CD4-positive, alpha-beta memory T cell (primary cell): Measurements from ENCODE around the gene PLS3. TPM values are rescaled to one million over a fixed set of nuclear protein-coding genes. Genes with fewer than 3 reads are reported as not detected.

Source experiments
- CTCF ChIA-PET: fragments of 350-600 bp; sonication (Branson Sonifier 250); formaldehyde crosslinking; loops from one replicate; lab custom pipeline; 2021; ENCODE audit warnings: inconsistent platforms; ENCODE audit not compliant: partially characterized antibody; lab: Charles Lee
- POLR2A ChIA-PET: fragments of 350-600 bp; sonication (Branson Sonifier 250); formaldehyde crosslinking; loops from one replicate; lab custom pipeline; 2021; ENCODE audit not compliant: partially characterized antibody; lab: Charles Lee
- DNase-seq, 5 donors: peaks; one replicate each; pipeline versions ENCODE4 v3.0.0 to v3.0.0-alpha.2; 2020 to 2022; ENCODE audit warnings: mixed read lengths in 1 of 5
- H3K27ac ChIP-seq: one replicate; pipeline ENCODE4 v1.7.0; 2013; ENCODE audit warnings: low read depth, low read length
- H3K27me3 ChIP-seq: 2 replicates; pipeline ENCODE4 v1.7.0; 2013; ENCODE audit warnings: mild to moderate bottlenecking, low read length, moderate library complexity; ENCODE audit not compliant: insufficient read depth
- H3K36me3 ChIP-seq: 2 replicates; pipeline ENCODE4 v1.7.0; 2013; ENCODE audit warnings: mild to moderate bottlenecking, low read length, moderate library complexity; ENCODE audit not compliant: insufficient read depth
- H3K4me1 ChIP-seq: 2 replicates; pipeline ENCODE4 v1.7.0; 2013; ENCODE audit warnings: mild to moderate bottlenecking, low read length, moderate library complexity; ENCODE audit not compliant: insufficient read depth
- H3K4me3 ChIP-seq, 2 donors: one replicate each; pipeline ENCODE4 v1.7.0; 2013; ENCODE audit warnings: low read length in 2 of 2, mild to moderate bottlenecking in 1 of 2
- H3K9me3 ChIP-seq, 2 donors: one replicate each; pipeline ENCODE4 v1.7.0; 2013; ENCODE audit warnings: low read length in 2 of 2, control low read depth in 1 of 2; ENCODE audit not compliant: control insufficient read depth in 1 of 2
- H3K27ac Mint-ChIP-seq, 7 donors: one replicate each; pipeline ENCODE4 v1.8.0; 2020 to 2021; ENCODE audit warnings: mixed read lengths in 7 of 7, mild to moderate bottlenecking in 6 of 7, inconsistent platforms in 3 of 7, moderate library complexity in 3 of 7
- H3K27me3 Mint-ChIP-seq, 2 donors: one replicate each; pipeline ENCODE4 v1.8.0; 2020 to 2021; ENCODE audit warnings: mixed read lengths in 2 of 2
- H3K36me3 Mint-ChIP-seq, 2 donors: one replicate each; pipeline ENCODE4 v1.8.0; 2020 to 2021; ENCODE audit warnings: mixed read lengths in 2 of 2, inconsistent platforms in 1 of 2, mild to moderate bottlenecking in 1 of 2
- H3K4me1 Mint-ChIP-seq, 4 donors: one replicate each; pipeline ENCODE4 v1.8.0; 2020 to 2021; ENCODE audit warnings: mixed read lengths in 4 of 4, mild to moderate bottlenecking in 1 of 4
- H3K4me3 Mint-ChIP-seq, 8 donors: one replicate each; pipeline ENCODE4 v1.8.0; 2020 to 2021; ENCODE audit warnings: mixed read lengths in 8 of 8, mild to moderate bottlenecking in 7 of 8, moderate library complexity in 6 of 8, inconsistent platforms in 3 of 8
- H3K9me3 Mint-ChIP-seq, 8 donors: one replicate each; pipeline ENCODE4 v1.8.0; 2020 to 2021; ENCODE audit warnings: mixed read lengths in 8 of 8, mild to moderate bottlenecking in 5 of 8, inconsistent platforms in 3 of 8, moderate library complexity in 1 of 8
- intact Hi-C: fragments of 100-400 bp; cut with micrococcal nuclease; formaldehyde crosslinking; loops from one replicate; pipeline ENCODE4 v1.15.1; 2023
- polyA plus RNA-seq, 2 donors: library from polyadenylated mRNA; unstranded; fragments of 300-500 nt; fragmentation: Illumina TruSeq; gene quantifications; one replicate each; pipeline ENCODE4 v1.2.3, GENCODE V29; 2021
- total RNA-seq, 2 experiments: library from RNA; stranded (reverse); gene quantifications; one replicate each; pipeline ENCODE4 v1.2.3, GENCODE V29; 2021

The PLS3 gene
- total and polyA plus RNA-seq, 4 experiments from 2014 or later, result 0.14 to 0.76 (median 0.15) TPM; not detected in 1

GRCh38 chrX:115694028-115694427, 133.1 kb downstream of the PLS3 start:
- no peak overlapping the region for H3K4me3 ChIP-seq
- no peak for DNase-seq
- H3K4me1 ChIP-seq, result no peaks in the 10 kb centered on the region
- H3K4me1 Mint-ChIP-seq, result peaks cover 0 to 2% (median under 1%) of the 10 kb centered on the region in 4 donors
- H3K27ac ChIP-seq, result no peak overlapping the region
- H3K4me3 Mint-ChIP-seq, result no peak overlapping the region
- no peaks in the 10 kb centered on the region for H3K36me3 Mint-ChIP-seq
- H3K9me3 ChIP-seq, result no peaks in the 10 kb centered on the region
- no peaks in the 10 kb centered on the region for H3K9me3 Mint-ChIP-seq
- no peaks in the 10 kb centered on the region for H3K36me3 ChIP-seq
- no peaks in the 10 kb centered on the region for H3K27me3 ChIP-seq
- H3K27ac Mint-ChIP-seq, result no peak overlapping the region
- H3K27me3 Mint-ChIP-seq, result no peaks in the 10 kb centered on the region
- intact Hi-C loops, result no loop called here
- ChIA-PET CTCF (no interaction called here), POLR2A (no interaction called here)

- H3K27me3 ChIP-seq, result no peaks in the 10 kb centered on the region
- Mint-ChIP-seq H3K36me3 (no peaks in the 10 kb centered on the region), H3K27ac (no peak overlapping the region), H3K27me3 (no peaks in the 10 kb centered on the region), H3K4me1 (no peaks in the 10 kb centered on the region), H3K4me3 (no peak overlapping the region), H3K9me3 (no peaks in the 10 kb centered on the region)
- intact Hi-C loops, result no loop called here
- ChIA-PET CTCF (no interaction called here), POLR2A (no interaction called here)
- H3K36me3 ChIP-seq, result no peaks in the 10 kb centered on the region
- H3K4me3 ChIP-seq, result no peak overlapping the region
- DNase-seq, result no peak
- no peaks in the 10 kb centered on the region for H3K4me1 ChIP-seq
- H3K27ac ChIP-seq, result no peak overlapping the region
- H3K9me3 ChIP-seq, result no peaks in the 10 kb centered on the region
Observed at GRCh38 chrX:115696039-115696438, 135.1 kb downstream of the PLS3 start.

GRCh38 chrX:115696939-115697338, 136.0 kb downstream of the PLS3 start:
- H3K27ac ChIP-seq, result no peak overlapping the region
- H3K4me1 Mint-ChIP-seq, result no peaks in the 10 kb centered on the region

GRCh38 chrX:115697806-115698205, 136.8 kb downstream of the PLS3 start:
- intact Hi-C loops, result no loop called here
- Mint-ChIP-seq H3K4me1 (no peaks in the 10 kb centered on the region), H3K36me3 (no peaks in the 10 kb centered on the region), H3K9me3 (no peaks in the 10 kb centered on the region), H3K4me3 (no peak overlapping the region), H3K27ac (no peak overlapping the region), H3K27me3 (no peaks in the 10 kb centered on the region)
- Histone ChIP-seq H3K4me3 (no peak overlapping the region), H3K9me3 (no peaks in the 10 kb centered on the region), H3K4me1 (no peaks in the 10 kb centered on the region), H3K27ac (no peak overlapping the region), H3K27me3 (no peaks in the 10 kb centered on the region), H3K36me3 (no peaks in the 10 kb centered on the region)
- DNase-seq, result no peak
- POLR2A ChIA-PET, result no interaction called here
- CTCF ChIA-PET, result no interaction called here

More at GRCh38 chrX:115696939-115697338, 136.0 kb downstream of the PLS3 start:
- H3K36me3 Mint-ChIP-seq, result no peaks in the 10 kb centered on the region
- no peaks in the 10 kb centered on the region for H3K9me3 ChIP-seq
- H3K36me3 ChIP-seq, result no peaks in the 10 kb centered on the region
- no peaks in the 10 kb centered on the region for H3K27me3 Mint-ChIP-seq
- POLR2A ChIA-PET, result no interaction called here
- H3K27me3 ChIP-seq, result no peaks in the 10 kb centered on the region
- no peak overlapping the region for H3K4me3 Mint-ChIP-seq
- no peak for DNase-seq
- H3K4me3 ChIP-seq, result no peak overlapping the region
- no peaks in the 10 kb centered on the region for H3K9me3 Mint-ChIP-seq
- H3K4me1 ChIP-seq, result no peaks in the 10 kb centered on the region
- intact Hi-C loops, result no loop called here
- no peak overlapping the region for H3K27ac Mint-ChIP-seq
- CTCF ChIA-PET, result no interaction called here
